ENCODE results near the gene SLC2A4RG. TPM values are rescaled to one million over a fixed set of nuclear protein-coding genes. Genes with fewer than 3 reads are reported as not detected.
A peak's percentile ranks its signal among the peaks of the same experiment; 100 is the strongest.

The SLC2A4RG gene
- polyA plus RNA-seq, 4 donors: 74.0 to 144 (median 117) TPM

- DNase-seq (ENCODE audit: low read depth in 4 of 4, low spot score in 2 of 4): peak in 1 of 4 donors; percentile 28
Measured at GRCh38 chr20:63738687-63739129, 868 bp upstream of the SLC2A4RG start.

GRCh38 chr20:63740070-63740626 is 572 bp downstream of the SLC2A4RG start:
- peak in 2 of 4 donors; percentile 9 to 33 for DNase-seq (ENCODE audit: low read depth in 4 of 4, low spot score in 2 of 4)

- peak; percentile 55 to 79 (median 72) for DNase-seq (ENCODE audit: low read depth in 4 of 4, low spot score in 2 of 4)
Measured at GRCh38 chr20:63740627-63741353, 1.2 kb downstream of the SLC2A4RG start.

- no peak for DNase-seq (ENCODE audit: low read depth in 4 of 4, low spot score in 2 of 4)
Measured at GRCh38 chr20:63741354-63741675, 1.7 kb downstream of the SLC2A4RG start.

- no peak for DNase-seq (ENCODE audit: low read depth in 4 of 4, low spot score in 2 of 4)
Measured at GRCh38 chr20:63741676-63742380, 2.3 kb downstream of the SLC2A4RG start.

- DNase-seq (ENCODE audit: low read depth in 4 of 4, low spot score in 2 of 4): no peak
Measured at GRCh38 chr20:63742381-63743024, 2.9 kb downstream of the SLC2A4RG start.

GRCh38 chr20:63743210-63743970 is 3.8 kb downstream of the SLC2A4RG start:
- no peak for DNase-seq (ENCODE audit: low read depth in 4 of 4, low spot score in 2 of 4)

- DNase-seq (ENCODE audit: low read depth in 4 of 4, low spot score in 2 of 4): no peak
Measured at GRCh38 chr20:63744158-63744557, 4.6 kb downstream of the SLC2A4RG start.

- DNase-seq (ENCODE audit: low read depth in 4 of 4, low spot score in 2 of 4): no peak
Measured at GRCh38 chr20:63744574-63745423, 5.2 kb downstream of the SLC2A4RG start.

- DNase-seq (ENCODE audit: low read depth in 4 of 4, low spot score in 2 of 4): no peak
Measured at GRCh38 chr20:63745424-63745805, 5.8 kb downstream of the SLC2A4RG start.

GRCh38 chr20:63745961-63746731 is 6.6 kb downstream of the SLC2A4RG start:
- no peak for DNase-seq (ENCODE audit: low read depth in 4 of 4, low spot score in 2 of 4)

GRCh38 chr20:63746751-63747315 is 7.3 kb downstream of the SLC2A4RG start:
- no peak for DNase-seq (ENCODE audit: low read depth in 4 of 4, low spot score in 2 of 4)

- DNase-seq (ENCODE audit: low read depth in 4 of 4, low spot score in 2 of 4): no peak
Measured at GRCh38 chr20:63747622-63748069, 8.1 kb downstream of the SLC2A4RG start.

- no peak for DNase-seq (ENCODE audit: low read depth in 4 of 4, low spot score in 2 of 4)
Measured at GRCh38 chr20:63748070-63748933, 8.7 kb downstream of the SLC2A4RG start.

- no peak for DNase-seq (ENCODE audit: low read depth in 4 of 4, low spot score in 2 of 4)
Measured at GRCh38 chr20:63748934-63749270, 9.3 kb downstream of the SLC2A4RG start.

- no peak for DNase-seq (ENCODE audit: low read depth in 4 of 4, low spot score in 2 of 4)
Measured at GRCh38 chr20:63749597-63750508, 10.3 kb downstream of the SLC2A4RG start.
